ENCODE results near the gene PRKAR1B.

GRCh38 chr7:771234-772004 lies 44.3 kb upstream of the PRKAR1B start:
- TF ChIP-seq CTCF (conservative IDR thresholded peaks at IDR 0.05) = no peak
- TF ChIP-seq EZH2 (IDR thresholded peaks at IDR 0.05; ENCODE audit: low read depth) = no peak

Measured in PC-9 (cell line).